Measurements from ENCODE around the gene BMPR1B.

BMPR1B gene

GRCh38 chr4:94917146-94917545 is 159.4 kb downstream of the BMPR1B start:
- H2AFZ ChIP-seq (ENCODE audit: low read depth, low read length) = no peak overlapping the region
- no peak overlapping the region for H3K4me2 ChIP-seq (ENCODE audit: insufficient read depth, low read length)
- DNase-seq (no peak), ATAC-seq (ENCODE audit: insufficient read depth, low read depth) (no peak)
- TF ChIP-seq EZH2 (IDR thresholded peaks at IDR 0.05; ENCODE audit: borderline replicate concordance, low read depth, low read length, severe bottlenecking) = no peak
- TF ChIP-seq CTCF (IDR thresholded peaks at IDR 0.05; ENCODE audit: borderline replicate concordance, extremely low read depth, low read length, poor library complexity, severe bottlenecking) = no peak
- peaks cover 28% of the 10 kb centered on the region for H3K4me1 ChIP-seq (ENCODE audit: insufficient read depth, low read length)
- H3K9me3 ChIP-seq (ENCODE audit: insufficient read depth, low read length, severe bottlenecking) = peaks cover 13% of the 10 kb centered on the region
- no peaks in the 10 kb centered on the region for H3K36me3 ChIP-seq (ENCODE audit: insufficient read depth, low read length)
- no peaks in the 10 kb centered on the region for H3K27me3 ChIP-seq (ENCODE audit: insufficient read depth, low read length, poor library complexity)
- H3K79me2 ChIP-seq (ENCODE audit: insufficient read depth, low read length) = no peaks in the 10 kb centered on the region
- no peak overlapping the region for H3K27ac ChIP-seq (ENCODE audit: low read length)
- no peak overlapping the region for H3K9ac ChIP-seq (ENCODE audit: low read depth, low read length)
- H4K20me1 ChIP-seq (ENCODE audit: insufficient read depth, low read length) = no peaks in the 10 kb centered on the region
- no peak overlapping the region for H3K4me3 ChIP-seq (ENCODE audit: low read depth in 1 of 2, low read length in 2 of 2)

GRCh38 chr4:94918543-94918942 is 160.8 kb downstream of the BMPR1B start:
- Histone ChIP-seq H3K4me2 (ENCODE audit: insufficient read depth, low read length) (no peak overlapping the region), H3K79me2 (ENCODE audit: insufficient read depth, low read length) (no peaks in the 10 kb centered on the region), H4K20me1 (ENCODE audit: insufficient read depth, low read length) (no peaks in the 10 kb centered on the region), H3K4me3 (ENCODE audit: low read depth in 1 of 2, low read length in 2 of 2) (no peak overlapping the region), H3K9ac (ENCODE audit: low read depth, low read length) (no peak overlapping the region), H3K27ac (ENCODE audit: low read length) (no peak overlapping the region), H2AFZ (ENCODE audit: low read depth, low read length) (no peak overlapping the region), H3K36me3 (ENCODE audit: insufficient read depth, low read length) (no peaks in the 10 kb centered on the region), H3K27me3 (ENCODE audit: insufficient read depth, low read length, poor library complexity) (no peaks in the 10 kb centered on the region), H3K9me3 (ENCODE audit: insufficient read depth, low read length, severe bottlenecking) (peaks cover 13% of the 10 kb centered on the region), H3K4me1 (ENCODE audit: insufficient read depth, low read length) (peaks cover 14% of the 10 kb centered on the region)
- TF ChIP-seq EZH2 (IDR thresholded peaks at IDR 0.05; ENCODE audit: borderline replicate concordance, low read depth, low read length, severe bottlenecking) (no peak), CTCF (IDR thresholded peaks at IDR 0.05; ENCODE audit: borderline replicate concordance, extremely low read depth, low read length, poor library complexity, severe bottlenecking) (no peak)
- DNase-seq = no peak
- no peak for ATAC-seq (ENCODE audit: insufficient read depth, low read depth)

- Histone ChIP-seq H3K27me3 (ENCODE audit: insufficient read depth, low read length, poor library complexity) (no peaks in the 10 kb centered on the region), H3K9ac (ENCODE audit: low read depth, low read length) (no peak overlapping the region), H3K36me3 (ENCODE audit: insufficient read depth, low read length) (no peaks in the 10 kb centered on the region), H3K79me2 (ENCODE audit: insufficient read depth, low read length) (no peaks in the 10 kb centered on the region), H3K4me1 (ENCODE audit: insufficient read depth, low read length) (no peaks in the 10 kb centered on the region), H2AFZ (ENCODE audit: low read depth, low read length) (no peak overlapping the region), H3K27ac (ENCODE audit: low read length) (no peak overlapping the region), H3K4me3 (ENCODE audit: low read depth in 1 of 2, low read length in 2 of 2) (no peak overlapping the region), H4K20me1 (ENCODE audit: insufficient read depth, low read length) (no peaks in the 10 kb centered on the region), H3K4me2 (ENCODE audit: insufficient read depth, low read length) (no peak overlapping the region), H3K9me3 (ENCODE audit: insufficient read depth, low read length, severe bottlenecking) (peaks cover 13% of the 10 kb centered on the region)
- ATAC-seq (ENCODE audit: insufficient read depth, low read depth) = no peak
- TF ChIP-seq EZH2 (IDR thresholded peaks at IDR 0.05; ENCODE audit: borderline replicate concordance, low read depth, low read length, severe bottlenecking) = no peak
- no peak for DNase-seq
Measured at GRCh38 chr4:94920369-94920768, 162.6 kb downstream of the BMPR1B start.

- no peak overlapping the region for H3K9ac ChIP-seq (ENCODE audit: low read depth, low read length)
- no peaks in the 10 kb centered on the region for H3K27me3 ChIP-seq (ENCODE audit: insufficient read depth, low read length, poor library complexity)
- TF ChIP-seq CTCF (IDR thresholded peaks at IDR 0.05; ENCODE audit: borderline replicate concordance, extremely low read depth, low read length, poor library complexity, severe bottlenecking) (no peak), EZH2 (IDR thresholded peaks at IDR 0.05; ENCODE audit: borderline replicate concordance, low read depth, low read length, severe bottlenecking) (no peak)
- no peaks in the 10 kb centered on the region for H3K4me1 ChIP-seq (ENCODE audit: insufficient read depth, low read length)
- ATAC-seq (ENCODE audit: insufficient read depth, low read depth) (no peak), DNase-seq (no peak)
- H2AFZ ChIP-seq (ENCODE audit: low read depth, low read length) = no peak overlapping the region
- no peaks in the 10 kb centered on the region for H4K20me1 ChIP-seq (ENCODE audit: insufficient read depth, low read length)
- H3K36me3 ChIP-seq (ENCODE audit: insufficient read depth, low read length) = no peaks in the 10 kb centered on the region
- no peaks in the 10 kb centered on the region for H3K79me2 ChIP-seq (ENCODE audit: insufficient read depth, low read length)
- no peak overlapping the region for H3K4me3 ChIP-seq (ENCODE audit: low read depth in 1 of 2, low read length in 2 of 2)
- no peaks in the 10 kb centered on the region for H3K9me3 ChIP-seq (ENCODE audit: insufficient read depth, low read length, severe bottlenecking)
- H3K27ac ChIP-seq (ENCODE audit: low read length) = no peak overlapping the region
- no peak overlapping the region for H3K4me2 ChIP-seq (ENCODE audit: insufficient read depth, low read length)
Measured at GRCh38 chr4:94924566-94924965, 166.8 kb downstream of the BMPR1B start.

Measured in DND-41 (cell line).